GM12878 (cell line): Measurements from ENCODE around the gene RALGPS1. TPM values are rescaled to one million over a fixed set of nuclear protein-coding genes. Genes with fewer than 3 reads are reported as not detected.

ENCODE experiments used
- ATAC-seq: fragments of 200-7000 bp; cut with Tn5 transposase; 3 replicates; pipeline ENCODE4 v1.9.1; 2020; ENCODE audit warnings: mild to moderate bottlenecking, moderate library complexity
- BruUV-seq: library from RNA; stranded (reverse); fragments of 400-500 nt; replicated peaks from 2 replicates; lab custom pipeline; 2021; lab: Mats Ljungman, UMichigan
- CTCF ChIA-PET: fragments of 300-600 bp; sonication (Branson Sonifier 250); formaldehyde crosslinking; extraction: SDS; loops from one replicate; lab custom pipeline; 2021; ENCODE audit warnings: inconsistent platforms; lab: Yijun Ruan, JAX
- POLR2A ChIA-PET: fragments of 350-600 bp; formaldehyde crosslinking; extraction: SDS; loops from one replicate; lab custom pipeline; 2021; ENCODE audit warnings: inconsistent platforms; lab: Charles Lee
- RAD21 ChIA-PET: fragments of 300-600 bp; sonication (Branson Sonifier 250); formaldehyde crosslinking; loops from one replicate; lab custom pipeline; 2023; ENCODE audit warnings: antibody characterized with exemption; ENCODE audit not compliant: unreplicated experiment; lab: Charles Lee
- SMC1A ChIA-PET: fragments of 300-600 bp; sonication (Branson Sonifier 250); formaldehyde crosslinking; loops from one replicate; lab custom pipeline; 2023; ENCODE audit not compliant: unreplicated experiment, uncharacterized antibody; lab: Charles Lee
- DNase-seq: peaks from one replicate; pipeline ENCODE4 v3.0.0-alpha.2; 2011; ENCODE audit warnings: low read depth, low spot score
- FAIRE-seq: peaks from 3 replicates; lab custom pipeline; 2011; peaks lifted over from hg19 to GRCh38; lab: Jason Lieb, UNC
- H2AFZ ChIP-seq: 2 replicates; pipeline ENCODE4 v1.6.0; 2011; ENCODE audit warnings: low read depth, low read length, control low read depth; ENCODE audit not compliant: control insufficient read depth
- H3K27ac ChIP-seq: 2 replicates; pipeline ENCODE4 v1.5.1; 2011; ENCODE audit warnings: control low read depth; ENCODE audit not compliant: control insufficient read depth, insufficient read depth
- H3K27me3 ChIP-seq, 2 experiments: replicated peaks in 1 of 2; 2 replicates each; pipeline versions ENCODE4 v1.6.0 to v1.6.1; 2011; ENCODE audit warnings: low read length in 1 of 2; ENCODE audit not compliant: control insufficient read depth in 2 of 2, insufficient read depth in 2 of 2
- H3K36me3 ChIP-seq, 2 experiments: 2 replicates each; pipeline ENCODE4 v1.5.1; 2011; ENCODE audit warnings: low read length in 1 of 2; ENCODE audit not compliant: control insufficient read depth in 2 of 2, insufficient read depth in 2 of 2
- H3K4me1 ChIP-seq: 2 replicates; pipeline ENCODE4 v1.6.1; 2011; ENCODE audit warnings: mild to moderate bottlenecking, low read length, moderate library complexity, mixed read lengths; ENCODE audit not compliant: control insufficient read depth, insufficient read depth
- H3K4me2 ChIP-seq: 2 replicates; pipeline ENCODE4 v1.6.0; 2011; ENCODE audit warnings: control low read depth; ENCODE audit not compliant: control insufficient read depth, insufficient read depth
- H3K4me3 ChIP-seq: fragments of 200-600 bp; sonication (generic); 2 replicates; pipeline ENCODE4 v1.5.1; 2016
- H3K79me2 ChIP-seq: 2 replicates; pipeline ENCODE4 v1.6.0; 2011; ENCODE audit warnings: low read length; ENCODE audit not compliant: control insufficient read depth, insufficient read depth
- H3K9ac ChIP-seq: 2 replicates; pipeline ENCODE4 v1.8.0; 2011; ENCODE audit warnings: low read length, control low read depth, mixed read lengths; ENCODE audit not compliant: control insufficient read depth, insufficient read depth
- H3K9me3 ChIP-seq: replicated peaks from 3 replicates; pipeline ENCODE4 v1.5.1; 2011; ENCODE audit warnings: mild to moderate bottlenecking, low read length; ENCODE audit not compliant: control insufficient read depth, insufficient read depth
- H4K20me1 ChIP-seq: 2 replicates; pipeline ENCODE4 v1.6.0; 2011; ENCODE audit not compliant: control insufficient read depth, insufficient read depth
- CREM ChIP-seq: IDR thresholded peaks from 2 replicates; pipeline ENCODE4 v1.6.1; 2014; ENCODE audit warnings: antibody characterized with exemption, low read depth
- GATAD2B ChIP-seq: fragments of 450-650 bp; conservative IDR thresholded peaks from 2 replicates; pipeline ENCODE4 v1.6.1; 2017; ENCODE audit warnings: low read depth, mild to moderate bottlenecking, moderate library complexity
- SIN3A ChIP-seq: IDR thresholded peaks from 2 replicates; pipeline ENCODE4 v1.6.1; 2012; ENCODE audit warnings: low read depth, low read length, improper control_type of control experiment
- SKIL ChIP-seq: fragments of 450-650 bp; IDR thresholded peaks from 2 replicates; pipeline ENCODE4 v1.6.1; 2017; ENCODE audit warnings: mild to moderate bottlenecking, low read depth, inconsistent platforms; ENCODE audit not compliant: poor library complexity, severe bottlenecking
- SUPT20H ChIP-seq: IDR thresholded peaks from 2 replicates; pipeline ENCODE4 v1.6.1; 2011; ENCODE audit warnings: low read depth, mild to moderate bottlenecking, low read length, moderate library complexity, borderline replicate concordance; ENCODE audit not compliant: control insufficient read depth
- ZSCAN29 ChIP-seq: fragments of 450-650 bp; IDR thresholded peaks from 2 replicates; pipeline ENCODE4 v1.6.1; 2017; ENCODE audit warnings: mild to moderate bottlenecking, moderate library complexity
- WGBS: methylation state at CpG from one replicate; pipeline ENCODE4 v1.1.6; 2016; ENCODE audit warnings: low lambda C conversion rate; ENCODE audit not compliant: insufficient replicate concordance, insufficient coverage; ENCODE audit errors: missing lambda C conversion rate; 5-methylcytosine and 5-hydroxymethylcytosine counted together
- in situ Hi-C: fragments of 300-500 bp; cut with MboI; formaldehyde crosslinking; loops from 9 replicates; pipeline ENCODE4 v1.14.3; 2018; ENCODE audit warnings: mixed read lengths
- intact Hi-C: fragments of 100-400 bp; cut with micrococcal nuclease; formaldehyde crosslinking; loops from one replicate; pipeline ENCODE4 v1.14.2; 2022; ENCODE audit not compliant: unreplicated experiment
- polyA plus RNA-seq, 11 experiments: library from polyadenylated mRNA; depleted of rRNA in 4 of 11; unstranded in 6 of 11; stranded (reverse) in 5 of 11; fragments of >200 nt; fragmentation: Nextera tagmentation in 4 of 11; fragmentation: Illumina TruSeq in 1 of 11; extraction: Ambion mirVana in 4 of 11; extraction: Trizol in 1 of 11; gene quantifications; 1 replicate in 1 of 11; 2 replicates in 10 of 11; pipeline versions ENCODE4 v1.2.1 to v1.2.3, GENCODE V29; 2011 to 2016; ENCODE audit warnings: inconsistent platforms in 2 of 11, missing spikeins in 2 of 11, low read depth in 1 of 11
- total RNA-seq, 4 experiments: library from RNA; depleted of rRNA in 3 of 4; stranded (reverse); fragments of >200 nt in 3 of 4; fragmentation: Illumina TruSeq in 1 of 4; extraction: Trizol in 1 of 4; gene quantifications; 2 replicates each; pipeline versions ENCODE4 v1.2.1 to v1.2.3, GENCODE V29; 2013 to 2021

RALGPS1 gene
- total and polyA plus RNA-seq, 10 of the 15 experiments (the other 5 are each of a cell fraction or from before 2014, with no cell fraction given): 0.13 to 5.6 (median 2.7) TPM

- TF ChIP-seq SKIL (no peak), SIN3A (no peak), ZSCAN29 (no peak)
Observed at GRCh38 chr9:127207734-127208410, 293.3 kb downstream of the RALGPS1 start (continued).

GRCh38 chr9:127208416-127208815 is 293.8 kb downstream of the RALGPS1 start:
- H3K36me3 ChIP-seq: no peaks in the 10 kb centered on the region
- H3K79me2 ChIP-seq: no peaks in the 10 kb centered on the region
- ChIA-PET SMC1A (interaction anchor here (1.4 kb wide), 1 partner anchor 10 kb away, joined by 3 read pairs; no protein-coding TSS in a partner anchor), CTCF (no interaction called here), POLR2A (no interaction called here), RAD21 (interaction anchor here (1.4 kb wide), 1 partner anchor 268 kb away, joined by 4 read pairs; no protein-coding TSS in a partner anchor)
- FAIRE-seq (no peak), DNase-seq (no peak), ATAC-seq (no peak)
- TF ChIP-seq SUPT20H (no peak), GATAD2B (no peak), CREM (no peak)
- no peak overlapping the region for H3K4me3 ChIP-seq
- in situ Hi-C loops: no loop called here
- H3K27me3 ChIP-seq: no peaks in the 10 kb centered on the region
- no TSS peak for BruUV-seq
- H3K4me2 ChIP-seq: no peak overlapping the region
- WGBS: 72% methylated on average over 8 of the region's 8 CpGs
- no peaks in the 10 kb centered on the region for H4K20me1 ChIP-seq
- intact Hi-C loops: no loop called here
- no peaks in the 10 kb centered on the region for H3K4me1 ChIP-seq
- no peaks in the 10 kb centered on the region for H3K9me3 ChIP-seq
- H3K9ac ChIP-seq: no peak overlapping the region
- no peak overlapping the region for H2AFZ ChIP-seq
- H3K27ac ChIP-seq: no peak overlapping the region
